Measurements from ENCODE around the gene STK24. TPM values are rescaled to one million over a fixed set of nuclear protein-coding genes. Genes with fewer than 3 reads are reported as not detected.

Gene STK24
- total RNA-seq, 1 experiment from 2014 or later: 107 TPM

DNA sequence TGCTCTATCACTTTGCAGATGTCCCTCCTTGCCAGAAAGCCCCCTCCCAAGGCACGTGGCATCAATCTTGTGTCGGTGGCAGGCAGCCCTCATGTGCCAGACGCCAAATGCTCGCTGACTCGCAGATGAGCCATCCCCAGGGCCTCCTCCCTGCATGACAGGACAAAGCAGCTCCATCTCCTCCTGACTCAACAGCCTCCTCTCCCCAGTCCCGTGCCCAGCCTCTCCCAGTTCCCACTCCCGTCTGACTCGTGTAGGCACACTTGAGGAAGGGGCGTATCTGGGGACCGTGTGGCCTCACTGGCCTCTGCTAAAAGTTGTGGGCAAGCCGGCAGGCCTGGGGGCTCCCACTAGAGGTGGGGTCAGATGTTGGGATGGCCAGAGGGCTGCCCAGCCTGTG lies 133.6 kb downstream of the STK24 start:
- no peaks in the 10 kb centered on the region for H3K27me3 ChIP-seq (ENCODE audit: control insufficient read depth, insufficient read depth, low read length)
- H3K36me3 ChIP-seq (replicated peaks; ENCODE audit: control insufficient read depth, insufficient read depth, low read length): peaks cover 8% of the 10 kb centered on the region
- H3K4me3 ChIP-seq (ENCODE audit: insufficient read depth, low read depth, low read length): no peak overlapping the region
- no peak for DNase-seq

DNA sequence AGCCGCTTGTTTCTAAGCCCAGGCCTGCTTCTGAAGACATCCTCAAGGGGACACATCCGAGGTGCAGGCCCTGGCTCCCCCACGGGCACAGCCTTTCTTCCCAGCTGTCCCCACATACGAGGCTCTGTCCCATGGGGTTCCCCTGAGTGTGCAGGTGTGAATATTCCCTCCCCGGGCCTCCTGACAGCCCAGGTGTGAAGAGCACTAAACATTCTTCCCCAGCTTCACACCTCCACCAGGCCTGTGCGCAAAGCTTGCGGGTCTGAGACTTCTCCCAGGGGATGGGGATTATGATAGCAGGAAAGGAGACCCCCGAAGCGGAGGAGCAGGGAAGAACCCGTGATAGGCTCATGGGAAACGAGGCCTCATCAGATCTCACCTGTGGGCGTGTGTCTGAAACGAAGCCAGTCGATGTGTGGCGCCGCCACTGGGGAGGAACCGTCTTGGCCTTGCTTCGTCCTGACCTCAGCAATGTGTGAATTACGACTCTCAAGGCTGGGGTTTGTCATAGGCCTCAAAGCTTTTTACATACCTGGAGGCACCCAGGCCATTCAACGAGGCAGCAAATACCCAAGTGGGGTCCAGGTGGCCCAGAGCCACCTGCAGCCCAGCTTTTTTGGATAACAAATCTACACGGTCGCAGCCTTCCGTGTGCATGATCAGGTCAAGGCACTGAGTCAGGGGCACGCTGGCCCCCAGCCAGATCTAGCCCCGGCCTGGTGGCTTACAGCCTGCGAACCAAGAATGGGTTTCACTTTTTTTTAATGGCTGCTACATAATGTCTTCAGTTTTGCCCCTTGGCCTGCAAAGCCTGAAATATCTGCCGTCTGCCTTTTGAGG lies 134.3 kb downstream of the STK24 start:
- Histone ChIP-seq H3K27me3 (ENCODE audit: control insufficient read depth, insufficient read depth, low read length) (no peaks in the 10 kb centered on the region), H3K36me3 (replicated peaks; ENCODE audit: control insufficient read depth, insufficient read depth, low read length) (peaks cover 5% of the 10 kb centered on the region), H3K4me3 (ENCODE audit: insufficient read depth, low read depth, low read length) (no peak overlapping the region)
- no peak for DNase-seq

DNA sequence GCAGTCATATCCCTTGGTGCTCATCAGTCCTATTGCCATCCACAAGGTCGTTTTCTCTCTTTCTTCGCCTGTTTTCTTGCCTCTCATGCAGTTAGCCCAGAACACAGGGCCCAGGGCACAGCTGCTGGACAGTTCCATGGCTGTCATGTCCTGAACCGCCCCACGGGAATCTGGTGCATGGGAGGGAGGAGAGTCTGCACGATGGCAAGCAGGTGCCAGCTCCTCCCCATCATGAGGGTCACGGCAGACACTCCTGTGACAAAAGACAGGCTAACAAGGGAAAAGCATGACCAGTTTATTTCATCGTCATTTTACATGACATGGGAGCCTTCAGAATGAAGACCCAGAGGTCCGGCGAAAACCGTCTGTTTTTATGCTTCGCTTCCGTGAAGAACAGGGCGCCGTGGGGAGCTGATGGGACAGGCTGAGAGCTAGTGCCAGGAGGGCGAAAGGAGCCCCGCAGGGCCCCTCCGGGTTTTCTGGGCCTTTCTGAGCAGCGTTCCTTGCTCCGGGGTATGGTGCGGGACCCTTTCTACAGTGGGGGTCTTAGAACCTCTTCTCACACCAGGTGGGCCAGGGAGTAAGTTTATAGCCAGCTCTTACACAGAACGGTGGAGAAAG lies 135.7 kb downstream of the STK24 start:
- H3K27me3 ChIP-seq (ENCODE audit: control insufficient read depth, insufficient read depth, low read length): no peaks in the 10 kb centered on the region
- no peaks in the 10 kb centered on the region; the same call in none of the 2 replicates for H3K36me3 ChIP-seq (replicated peaks; ENCODE audit: control insufficient read depth, insufficient read depth, low read length)
- no peak overlapping the region for H3K4me3 ChIP-seq (ENCODE audit: insufficient read depth, low read depth, low read length)
- no peak for DNase-seq

GRCh38 chr13:98440390-98441055 lies 136.4 kb downstream of the STK24 start:
- Histone ChIP-seq H3K27me3 (ENCODE audit: control insufficient read depth, insufficient read depth, low read length) (no peaks in the 10 kb centered on the region), H3K36me3 (replicated peaks; ENCODE audit: control insufficient read depth, insufficient read depth, low read length) (peaks cover 1% of the 10 kb centered on the region), H3K4me3 (ENCODE audit: insufficient read depth, low read depth, low read length) (no peak overlapping the region)
- no peak for DNase-seq

DNA sequence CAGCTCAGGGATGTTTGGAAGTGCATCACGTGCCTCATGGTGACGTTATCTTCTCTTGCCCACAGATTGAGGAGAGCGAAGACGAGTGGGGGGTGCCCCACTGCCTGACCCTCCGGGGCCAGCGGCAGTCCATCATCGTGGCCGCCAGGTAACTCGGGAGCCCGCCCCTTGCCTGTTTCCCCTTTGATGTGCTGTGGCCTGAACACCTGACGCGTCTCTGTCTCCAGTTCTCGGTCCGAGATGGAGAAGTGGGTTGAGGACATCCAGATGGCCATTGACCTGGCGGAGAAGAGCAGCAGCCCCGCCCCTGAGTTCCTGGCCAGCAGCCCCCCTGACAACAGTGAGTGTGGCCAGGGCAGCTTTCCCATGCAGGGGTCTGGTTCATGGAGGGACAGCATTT lies 137.0 kb downstream of the STK24 start:
- no peaks in the 10 kb centered on the region for H3K27me3 ChIP-seq (ENCODE audit: control insufficient read depth, insufficient read depth, low read length)
- no peak overlapping the region for H3K4me3 ChIP-seq (ENCODE audit: insufficient read depth, low read depth, low read length)
- H3K36me3 ChIP-seq (replicated peaks; ENCODE audit: control insufficient read depth, insufficient read depth, low read length): peaks cover 1% of the 10 kb centered on the region
- DNase-seq: no peak

DNA sequence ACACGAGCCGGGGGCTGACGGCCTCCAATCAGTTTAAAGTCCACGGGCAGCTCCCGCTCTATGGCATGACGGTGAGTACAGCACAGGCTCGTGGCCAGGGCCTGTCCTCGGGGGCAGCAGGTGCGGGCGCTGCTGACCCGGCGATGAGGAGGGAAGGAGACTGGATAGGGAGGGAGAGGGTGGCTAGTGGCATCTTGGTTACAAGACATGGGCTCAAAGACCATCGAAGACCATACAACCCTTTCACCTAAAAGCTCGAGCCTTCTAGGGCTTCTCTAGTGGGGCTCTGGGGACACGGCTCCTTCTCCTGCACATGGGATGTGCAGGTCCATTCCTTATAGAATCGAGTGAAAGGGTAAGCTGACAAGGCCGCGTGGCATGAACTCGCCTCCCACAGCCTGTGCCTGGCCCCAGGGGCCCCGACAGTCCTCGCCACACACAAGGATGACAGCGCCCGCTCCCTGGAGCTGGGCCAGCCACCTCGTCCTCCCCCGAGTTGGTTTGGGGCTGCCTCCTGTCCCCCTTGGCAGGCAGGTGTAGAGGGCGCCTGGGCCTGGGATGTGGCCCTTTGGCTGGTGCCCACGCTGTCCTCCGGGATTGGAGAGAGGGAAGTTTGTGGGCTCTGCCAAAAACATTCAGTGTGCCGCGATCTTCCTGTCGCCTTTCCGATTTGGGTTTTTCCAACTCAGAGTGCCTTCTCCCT lies 137.6 kb downstream of the STK24 start:
- no peak overlapping the region for H3K4me3 ChIP-seq (ENCODE audit: insufficient read depth, low read depth, low read length)
- DNase-seq: no peak
- H3K27me3 ChIP-seq (ENCODE audit: control insufficient read depth, insufficient read depth, low read length): no peaks in the 10 kb centered on the region
- peaks cover 1% of the 10 kb centered on the region for H3K36me3 ChIP-seq (replicated peaks; ENCODE audit: control insufficient read depth, insufficient read depth, low read length)

GRCh38 chr13:98438246-98439125 lies 138.4 kb downstream of the STK24 start:
- no peak for DNase-seq
- H3K4me3 ChIP-seq (ENCODE audit: insufficient read depth, low read depth, low read length): no peak overlapping the region
- H3K36me3 ChIP-seq (replicated peaks; ENCODE audit: control insufficient read depth, insufficient read depth, low read length): peaks cover 1% of the 10 kb centered on the region
- H3K27me3 ChIP-seq (ENCODE audit: control insufficient read depth, insufficient read depth, low read length): no peaks in the 10 kb centered on the region

DNA sequence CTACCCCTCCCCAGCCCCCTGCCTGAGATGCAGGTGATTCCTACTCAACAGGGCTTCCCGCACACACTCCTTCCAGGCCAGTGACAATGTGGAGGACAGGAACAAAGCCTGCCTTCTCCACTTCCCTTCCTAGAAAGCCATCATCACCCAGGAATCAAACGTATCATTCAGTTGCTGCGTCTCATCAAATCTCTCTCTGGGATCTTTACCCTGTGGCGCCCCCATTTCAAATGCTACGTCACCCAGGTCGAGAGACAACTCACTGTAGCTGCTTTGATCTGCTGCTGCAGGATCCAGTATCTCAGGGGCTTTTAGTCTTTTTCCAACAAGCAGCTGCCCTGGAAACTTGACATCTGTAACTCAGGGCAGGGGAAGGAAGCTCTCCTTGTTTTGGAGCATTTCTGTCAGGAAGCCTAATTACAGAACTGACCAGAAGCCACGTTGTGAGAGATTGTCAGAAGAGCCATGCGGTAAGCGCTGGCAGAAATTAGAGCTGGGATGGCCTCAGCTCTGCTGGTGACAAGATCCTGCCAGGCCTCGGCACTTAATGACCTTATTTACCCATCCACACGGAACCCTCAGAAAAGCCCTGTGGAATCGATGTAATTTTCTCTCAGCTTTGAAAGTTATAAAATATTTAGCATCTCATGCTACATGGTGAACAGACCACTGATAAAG lies 140.5 kb downstream of the STK24 start:
- Histone ChIP-seq H3K36me3 (replicated peaks; ENCODE audit: control insufficient read depth, insufficient read depth, low read length) (peaks cover 1% of the 10 kb centered on the region), H3K4me3 (ENCODE audit: insufficient read depth, low read depth, low read length) (no peak overlapping the region), H3K27me3 (ENCODE audit: control insufficient read depth, insufficient read depth, low read length) (no peaks in the 10 kb centered on the region)
- no peak for DNase-seq

GRCh38 chr13:98435376-98435775 lies 141.5 kb downstream of the STK24 start:
- Histone ChIP-seq H3K36me3 (replicated peaks; ENCODE audit: control insufficient read depth, insufficient read depth, low read length) (peaks cover 1% of the 10 kb centered on the region), H3K4me3 (ENCODE audit: insufficient read depth, low read depth, low read length) (no peak overlapping the region)
- no peak for DNase-seq

GRCh38 chr13:98434060-98434459 lies 142.8 kb downstream of the STK24 start:
- no peak for DNase-seq
- Histone ChIP-seq H3K27me3 (ENCODE audit: control insufficient read depth, insufficient read depth, low read length) (no peaks in the 10 kb centered on the region), H3K4me3 (ENCODE audit: insufficient read depth, low read depth, low read length) (no peak overlapping the region)

More at GRCh38 chr13:98435376-98435775, 141.5 kb downstream of the STK24 start:
- H3K27me3 ChIP-seq (ENCODE audit: control insufficient read depth, insufficient read depth, low read length): no peaks in the 10 kb centered on the region

GRCh38 chr13:98433654-98434053 lies 143.3 kb downstream of the STK24 start:
- no peak for DNase-seq
- H3K36me3 ChIP-seq (replicated peaks; ENCODE audit: control insufficient read depth, insufficient read depth, low read length): peaks cover 2% of the 10 kb centered on the region
- no peaks in the 10 kb centered on the region for H3K27me3 ChIP-seq (ENCODE audit: control insufficient read depth, insufficient read depth, low read length)
- no peak overlapping the region for H3K4me3 ChIP-seq (ENCODE audit: insufficient read depth, low read depth, low read length)

More at GRCh38 chr13:98434060-98434459, 142.8 kb downstream of the STK24 start:
- H3K36me3 ChIP-seq (replicated peaks; ENCODE audit: control insufficient read depth, insufficient read depth, low read length): peaks cover 2% of the 10 kb centered on the region

- no peak for DNase-seq
- no peak overlapping the region for H3K4me3 ChIP-seq (ENCODE audit: insufficient read depth, low read depth, low read length)
- H3K36me3 ChIP-seq (replicated peaks; ENCODE audit: control insufficient read depth, insufficient read depth, low read length): peaks cover 2% of the 10 kb centered on the region
- H3K27me3 ChIP-seq (ENCODE audit: control insufficient read depth, insufficient read depth, low read length): no peaks in the 10 kb centered on the region
These were observed 144.3 kb downstream of the STK24 start for GRCh38 chr13:98432638-98433037.

- Histone ChIP-seq H3K36me3 (replicated peaks; ENCODE audit: control insufficient read depth, insufficient read depth, low read length) (peaks cover 1% of the 10 kb centered on the region), H3K27me3 (ENCODE audit: control insufficient read depth, insufficient read depth, low read length) (no peaks in the 10 kb centered on the region), H3K4me3 (ENCODE audit: insufficient read depth, low read depth, low read length) (no peak overlapping the region)
- DNase-seq: no peak
These were observed 146.8 kb downstream of the STK24 start for GRCh38 chr13:98429977-98430736.
